Prostate gland (tissue), 1 donor: ENCODE results near the gene NME8.

Experiments used
- POLR2A ChIP-seq: fragments of 450-650 bp; IDR thresholded peaks from one replicate; pipeline ENCODE4 v1.6.1; 2016; ENCODE audit warnings: antibody characterized with exemption, mild to moderate bottlenecking
- POLR2AphosphoS5 ChIP-seq: sonication (generic); formaldehyde crosslinking; IDR thresholded peaks from one replicate; pipeline ENCODE4 v1.6.1; 2017; ENCODE audit warnings: antibody characterized with exemption

- TF ChIP-seq POLR2A = no peak
- no peak for TF ChIP-seq POLR2AphosphoS5
Observed at GRCh38 chr7:37832194-37832593, 16.2 kb upstream of the NME8 start.
